ENCODE results near the gene ZNRF3. TPM values are rescaled to one million over a fixed set of nuclear protein-coding genes. Genes with fewer than 3 reads are reported as not detected.

Gene ZNRF3
- total and polyA plus RNA-seq, 4 donors: 3.5 to 10.2 (median 6.9) TPM

- Histone ChIP-seq H3K27ac (ENCODE audit: low read depth in 1 of 2, low read length in 1 of 2) (no peak overlapping the region), H3K4me1 (ENCODE audit: control insufficient read depth in 5 of 5, insufficient read depth in 5 of 5, low read length in 5 of 5) (peaks cover 6 to 12% (median 10%) of the 10 kb centered on the region in 5 donors), H3K27me3 (ENCODE audit: control insufficient read depth in 3 of 3, insufficient read depth in 3 of 3, low read length in 2 of 3) (no peaks in the 10 kb centered on the region), H3K9me3 (ENCODE audit: control insufficient read depth in 4 of 4, insufficient read depth in 3 of 4, low read length in 3 of 4) (no peaks in the 10 kb centered on the region), H3K4me3 (no peak overlapping the region), H3K36me3 (ENCODE audit: control insufficient read depth in 4 of 4, insufficient read depth in 4 of 4, low read length in 4 of 4) (no peaks in the 10 kb centered on the region), H3K9ac (ENCODE audit: insufficient read depth in 1 of 2, low read length in 2 of 2) (no peak overlapping the region)
- no peak for TF ChIP-seq CTCF (IDR thresholded peaks at IDR 0.05; ENCODE audit: control extremely low read depth, extremely low read depth)
- ATAC-seq (ENCODE audit: insufficient read depth, low FRiP score): no peak
- DNase-seq: no peak
- 80 to 86% methylated on average over 4 of the region's 4 CpGs for WGBS, 2 donors
Observed at GRCh38 chr22:28978863-28979796, 95.8 kb downstream of the ZNRF3 start.

GRCh38 chr22:28980326-28980725 is 97.0 kb downstream of the ZNRF3 start:
- Histone ChIP-seq H3K9ac (ENCODE audit: insufficient read depth in 1 of 2, low read length in 2 of 2) (no peak overlapping the region), H3K27me3 (ENCODE audit: control insufficient read depth in 3 of 3, insufficient read depth in 3 of 3, low read length in 2 of 3) (no peaks in the 10 kb centered on the region), H3K4me3 (no peak overlapping the region), H3K4me1 (ENCODE audit: control insufficient read depth in 5 of 5, insufficient read depth in 5 of 5, low read length in 5 of 5) (peaks cover 8 to 14% (median 10%) of the 10 kb centered on the region in 5 donors), H3K27ac (ENCODE audit: low read depth in 1 of 2, low read length in 1 of 2) (no peak overlapping the region), H3K9me3 (ENCODE audit: control insufficient read depth in 4 of 4, insufficient read depth in 3 of 4, low read length in 3 of 4) (no peaks in the 10 kb centered on the region), H3K36me3 (ENCODE audit: control insufficient read depth in 4 of 4, insufficient read depth in 4 of 4, low read length in 4 of 4) (no peaks in the 10 kb centered on the region)
- TF ChIP-seq CTCF (IDR thresholded peaks at IDR 0.05; ENCODE audit: control extremely low read depth, extremely low read depth): no peak
- ATAC-seq (ENCODE audit: insufficient read depth, low FRiP score) (peak; percentile 21), DNase-seq (no peak)

- TF ChIP-seq CTCF (IDR thresholded peaks at IDR 0.05; ENCODE audit: control extremely low read depth, extremely low read depth): no peak
- Histone ChIP-seq H3K9ac (ENCODE audit: insufficient read depth in 1 of 2, low read length in 2 of 2) (no peak overlapping the region), H3K9me3 (ENCODE audit: control insufficient read depth in 4 of 4, insufficient read depth in 3 of 4, low read length in 3 of 4) (no peaks in the 10 kb centered on the region), H3K4me1 (ENCODE audit: control insufficient read depth in 5 of 5, insufficient read depth in 5 of 5, low read length in 5 of 5) (peaks cover 8 to 20% (median 14%) of the 10 kb centered on the region in 5 donors), H3K27ac (ENCODE audit: low read depth in 1 of 2, low read length in 1 of 2) (no peak overlapping the region), H3K36me3 (ENCODE audit: control insufficient read depth in 4 of 4, insufficient read depth in 4 of 4, low read length in 4 of 4) (peaks cover 0 to under 1% (median 0%) of the 10 kb centered on the region in 4 donors), H3K27me3 (ENCODE audit: control insufficient read depth in 3 of 3, insufficient read depth in 3 of 3, low read length in 2 of 3) (no peaks in the 10 kb centered on the region), H3K4me3 (no peak overlapping the region)
- 91 to 95% methylated on average over 14 of the region's 14 CpGs for WGBS, 2 donors
- no peak for ATAC-seq (ENCODE audit: insufficient read depth, low FRiP score)
- DNase-seq: no peak
Observed at GRCh38 chr22:28981818-28982499, 98.6 kb downstream of the ZNRF3 start.

Measured in lung (tissue), 12 donors.